ENCODE data around the gene CTNNBIP1.

GRCh38 chr1:9805006-9805508, 105.0 kb downstream of the CTNNBIP1 start:
- TF ChIP-seq REST (IDR thresholded peaks at IDR 0.05; ENCODE audit: insufficient read depth in 1 of 2, low read depth in 2 of 2, low read length in 2 of 2) (no peak), TAF1 (IDR thresholded peaks at IDR 0.05; ENCODE audit: borderline replicate concordance, insufficient read depth, low read length) (no peak), POLR2AphosphoS5 (IDR thresholded peaks at IDR 0.05; ENCODE audit: low read depth, low read length) (no peak)
